KMS-11 (cell line): ENCODE results near the gene GNS.

Experiments used
- H2AFZ ChIP-seq: fragments of 200-600 bp; sonication (generic); 2 replicates; pipeline ENCODE4 v1.6.1; 2016; ENCODE audit warnings: antibody characterized with exemption, mixed run types, low read depth
- H3K27ac ChIP-seq: fragments of 200-600 bp; sonication (generic); 2 replicates; pipeline ENCODE4 v1.6.1; 2016; ENCODE audit warnings: mild to moderate bottlenecking, mixed run types
- H3K27me3 ChIP-seq: fragments of 200-600 bp; sonication (generic); 2 replicates; pipeline ENCODE4 v1.6.1; 2017; ENCODE audit warnings: mild to moderate bottlenecking, low read depth, mixed run types, moderate library complexity; ENCODE audit not compliant: insufficient read depth
- H3K36me3 ChIP-seq: fragments of 200-600 bp; sonication (generic); 2 replicates; pipeline ENCODE4 v1.6.1; 2017; ENCODE audit warnings: mild to moderate bottlenecking, mixed run types; ENCODE audit not compliant: insufficient read depth
- H3K4me1 ChIP-seq: fragments of 200-600 bp; sonication (generic); 2 replicates; pipeline ENCODE4 v1.6.1; 2016; ENCODE audit warnings: mild to moderate bottlenecking, low read depth, mixed run types; ENCODE audit not compliant: poor library complexity, severe bottlenecking
- H3K4me2 ChIP-seq: fragments of 200-600 bp; sonication (generic); 2 replicates; pipeline ENCODE4 v1.7.0; 2016; ENCODE audit warnings: mild to moderate bottlenecking, mixed run types
- H3K4me3 ChIP-seq: fragments of 200-600 bp; sonication (generic); IDR thresholded peaks from 2 replicates; pipeline ENCODE4 v1.6.1; 2017; ENCODE audit warnings: low read depth, low read length, mixed read lengths; ENCODE audit not compliant: insufficient read depth
- H3K79me2 ChIP-seq: fragments of 200-600 bp; sonication (generic); 2 replicates; pipeline ENCODE4 v1.6.1; 2016; ENCODE audit warnings: low read depth, mixed run types; ENCODE audit not compliant: insufficient read depth
- H3K9ac ChIP-seq: fragments of 200-600 bp; sonication (generic); 2 replicates; pipeline ENCODE4 v1.6.1; 2016; ENCODE audit warnings: mild to moderate bottlenecking, mixed run types
- H4K20me1 ChIP-seq: fragments of 200-600 bp; sonication (generic); 2 replicates; pipeline ENCODE4 v1.6.1; 2016; ENCODE audit warnings: mild to moderate bottlenecking, mixed run types; ENCODE audit not compliant: insufficient read depth
- CTCF ChIP-seq: fragments of 200-600 bp; sonication (generic); conservative IDR thresholded peaks from 2 replicates; pipeline ENCODE4 v1.6.1; 2017; ENCODE audit warnings: low read depth, mild to moderate bottlenecking, antibody characterized with exemption, low read length, moderate library complexity, mixed read lengths

The GNS gene

GRCh38 chr12:64792128-64792527, 32.9 kb upstream of the GNS start:
- no peak overlapping the region for H3K4me3 ChIP-seq
- no peaks in the 10 kb centered on the region for H4K20me1 ChIP-seq
- no peaks in the 10 kb centered on the region for H3K36me3 ChIP-seq
- H3K27ac ChIP-seq, result no peak overlapping the region
- peaks cover 25% of the 10 kb centered on the region for H3K4me1 ChIP-seq
- no peaks in the 10 kb centered on the region for H3K79me2 ChIP-seq
- H3K4me2 ChIP-seq, result no peak overlapping the region
- H3K27me3 ChIP-seq, result no peaks in the 10 kb centered on the region
- TF ChIP-seq CTCF, result no peak
- no peak overlapping the region for H3K9ac ChIP-seq
- H2AFZ ChIP-seq, result no peak overlapping the region

GRCh38 chr12:64791036-64791435, 31.8 kb upstream of the GNS start:
- H3K9ac ChIP-seq, result no peak overlapping the region
- no peaks in the 10 kb centered on the region for H3K27me3 ChIP-seq
- TF ChIP-seq CTCF, result no peak
- no peaks in the 10 kb centered on the region for H3K79me2 ChIP-seq
- no peak overlapping the region for H3K27ac ChIP-seq
- H2AFZ ChIP-seq, result no peak overlapping the region
- no peak overlapping the region for H3K4me3 ChIP-seq
- H4K20me1 ChIP-seq, result no peaks in the 10 kb centered on the region
- peaks cover 19% of the 10 kb centered on the region for H3K4me1 ChIP-seq
- H3K4me2 ChIP-seq, result no peak overlapping the region
- no peaks in the 10 kb centered on the region for H3K36me3 ChIP-seq

- Histone ChIP-seq H3K27ac (no peak overlapping the region), H3K4me3 (no peak overlapping the region), H3K4me1 (peaks cover 14% of the 10 kb centered on the region), H3K27me3 (no peaks in the 10 kb centered on the region), H3K36me3 (no peaks in the 10 kb centered on the region), H2AFZ (no peak overlapping the region), H3K9ac (no peak overlapping the region), H3K4me2 (no peak overlapping the region), H4K20me1 (no peaks in the 10 kb centered on the region), H3K79me2 (no peaks in the 10 kb centered on the region)
- TF ChIP-seq CTCF, result no peak
Observed at GRCh38 chr12:64790166-64790565, 31.0 kb upstream of the GNS start.

- Histone ChIP-seq H3K36me3 (no peaks in the 10 kb centered on the region), H3K4me1 (peaks cover 7% of the 10 kb centered on the region), H4K20me1 (no peaks in the 10 kb centered on the region), H3K4me2 (no peak overlapping the region), H2AFZ (no peak overlapping the region), H3K79me2 (no peaks in the 10 kb centered on the region; the same call in 1 of the 2 replicates), H3K27me3 (peaks cover 9% of the 10 kb centered on the region; the same call in 1 of the 2 replicates), H3K9ac (no peak overlapping the region), H3K27ac (no peak overlapping the region), H3K4me3 (no peak overlapping the region)
- TF ChIP-seq CTCF, result no peak
Observed at GRCh38 chr12:64785838-64786237, 26.6 kb upstream of the GNS start.
